H9 (cell line): Measurements from ENCODE around the gene UNC5C. TPM values are rescaled to one million over a fixed set of nuclear protein-coding genes. Genes with fewer than 3 reads are reported as not detected.

Experiments used
- DNase-seq: peaks from one replicate; pipeline ENCODE4 v3.0.0-alpha.2; 2017
- H2AFZ ChIP-seq: one replicate; pipeline ENCODE4 v1.6.1; 2013; ENCODE audit warnings: mild to moderate bottlenecking, low read length, control low read depth, moderate library complexity
- H2AK5ac ChIP-seq: 2 replicates; pipeline ENCODE4 v1.6.1; 2013; ENCODE audit warnings: low read length, control low read depth, mixed read lengths; ENCODE audit not compliant: insufficient read length
- H2BK120ac ChIP-seq: one replicate; pipeline ENCODE4 v1.6.1; 2013; ENCODE audit warnings: low read depth, mild to moderate bottlenecking, low read length, control low read depth, inconsistent platforms; ENCODE audit not compliant: poor library complexity, severe bottlenecking
- H2BK12ac ChIP-seq: 2 replicates; pipeline ENCODE4 v1.6.1; 2013; ENCODE audit warnings: low read length, control low read depth, mixed read lengths, low read depth; ENCODE audit not compliant: insufficient read length
- H2BK15ac ChIP-seq: 2 replicates; pipeline ENCODE4 v1.6.1; 2013; ENCODE audit warnings: low read depth, low read length, control low read depth
- H2BK20ac ChIP-seq: one replicate; pipeline ENCODE4 v1.6.1; 2013; ENCODE audit warnings: low read depth, mild to moderate bottlenecking, low read length, control low read depth, inconsistent platforms; ENCODE audit not compliant: poor library complexity, severe bottlenecking
- H2BK5ac ChIP-seq: 2 replicates; pipeline ENCODE4 v1.6.1; 2013; ENCODE audit warnings: low read length, control low read depth, mixed read lengths; ENCODE audit not compliant: insufficient read length
- H3K14ac ChIP-seq: 2 replicates; pipeline ENCODE4 v1.6.1; 2013; ENCODE audit warnings: low read length, control low read depth; ENCODE audit not compliant: insufficient read depth
- H3K18ac ChIP-seq: 2 replicates; pipeline ENCODE4 v1.6.1; 2013; ENCODE audit warnings: low read depth, mild to moderate bottlenecking, mixed read lengths, low read length, control low read depth; ENCODE audit not compliant: insufficient read length
- H3K23ac ChIP-seq: 2 replicates; pipeline ENCODE4 v1.6.1; 2013; ENCODE audit warnings: low read length, control low read depth, mixed read lengths, low read depth; ENCODE audit not compliant: insufficient read length
- H3K23me2 ChIP-seq: 2 replicates; pipeline ENCODE4 v1.6.1; 2013; ENCODE audit warnings: low read depth, mild to moderate bottlenecking, mixed read lengths, low read length, control low read depth; ENCODE audit not compliant: insufficient read length, poor library complexity, severe bottlenecking
- H3K27ac ChIP-seq: 2 replicates; pipeline ENCODE4 v1.5.1; 2013; ENCODE audit warnings: low read length, control low read depth, mixed read lengths, low read depth; ENCODE audit not compliant: insufficient read length
- H3K27me3 ChIP-seq: 2 replicates; pipeline ENCODE4 v1.6.1; 2013; ENCODE audit warnings: low read length, control low read depth, inconsistent platforms; ENCODE audit not compliant: insufficient read depth
- H3K4ac ChIP-seq: 2 replicates; pipeline ENCODE4 v1.6.1; 2013; ENCODE audit warnings: low read depth, mild to moderate bottlenecking, control low read depth, inconsistent platforms, low read length, moderate library complexity
- H3K4me1 ChIP-seq: 2 replicates; pipeline ENCODE4 v1.6.1; 2013; ENCODE audit warnings: low read length, control low read depth, inconsistent platforms; ENCODE audit not compliant: insufficient read depth
- H3K4me2 ChIP-seq: 2 replicates; pipeline ENCODE4 v1.6.1; 2013; ENCODE audit warnings: low read length, control low read depth, mixed read lengths; ENCODE audit not compliant: insufficient read length, insufficient read depth
- H3K56ac ChIP-seq: 2 replicates; pipeline ENCODE4 v1.6.1; 2013; ENCODE audit warnings: low read depth, mild to moderate bottlenecking, mixed read lengths, low read length, control low read depth; ENCODE audit not compliant: insufficient read length
- H3K79me1 ChIP-seq: 2 replicates; pipeline ENCODE4 v1.6.1; 2013; ENCODE audit warnings: low read depth, mild to moderate bottlenecking, moderate library complexity, low read length, control low read depth, inconsistent platforms; ENCODE audit not compliant: insufficient read depth, poor library complexity, severe bottlenecking
- H3K79me2 ChIP-seq: 2 replicates; pipeline ENCODE4 v1.6.1; 2013; ENCODE audit warnings: low read length, control low read depth, inconsistent platforms; ENCODE audit not compliant: insufficient read depth
- H3K9ac ChIP-seq: 2 replicates; pipeline ENCODE4 v1.6.1; 2013; ENCODE audit warnings: low read length, control low read depth, mixed read lengths; ENCODE audit not compliant: insufficient read length; ENCODE audit errors: extremely low read depth
- H3K9me3 ChIP-seq: one replicate; pipeline ENCODE4 v1.6.1; 2013; ENCODE audit warnings: low read depth, low read length, inconsistent platforms; ENCODE audit not compliant: control insufficient read depth
- H3T11ph ChIP-seq: one replicate; pipeline ENCODE4 v1.6.1; 2013; ENCODE audit warnings: mild to moderate bottlenecking, low read length, control low read depth, inconsistent platforms
- H4K20me1 ChIP-seq: one replicate; pipeline ENCODE4 v1.6.1; 2013; ENCODE audit not compliant: control insufficient read depth, insufficient read length, insufficient read depth
- H4K5ac ChIP-seq: 2 replicates; pipeline ENCODE4 v1.6.1; 2013; ENCODE audit warnings: low read depth, mild to moderate bottlenecking, mixed read lengths, low read length, control low read depth; ENCODE audit not compliant: insufficient read length
- H4K8ac ChIP-seq: replicated peaks from 2 replicates; pipeline ENCODE4 v1.6.1; 2013; ENCODE audit warnings: low read length, control low read depth, mixed read lengths, low read depth; ENCODE audit not compliant: insufficient read length
- H4K91ac ChIP-seq: 2 replicates; pipeline ENCODE4 v1.6.1; 2013; ENCODE audit warnings: low read depth, mild to moderate bottlenecking, moderate library complexity, mixed read lengths, low read length, control low read depth; ENCODE audit not compliant: insufficient read length
- H3K27ac Mint-ChIP-seq, 3 experiments: 2 replicates in 2 of 3; 3 replicates in 1 of 3; pipeline ENCODE4 v1.8.0; 2020 to 2021; ENCODE audit warnings: mixed read lengths in 3 of 3, mild to moderate bottlenecking in 1 of 3, moderate library complexity in 1 of 3
- H3K27me3 Mint-ChIP-seq: 2 replicates; pipeline ENCODE4 v1.8.0; 2021; ENCODE audit warnings: low read depth, mild to moderate bottlenecking, moderate library complexity, mixed read lengths
- H3K36me3 Mint-ChIP-seq, 3 experiments: 2 replicates in 2 of 3; 3 replicates in 1 of 3; pipeline ENCODE4 v1.8.0; 2020 to 2021; ENCODE audit warnings: low read depth in 3 of 3, mixed read lengths in 3 of 3; ENCODE audit not compliant: insufficient read depth in 1 of 3
- H3K4me1 Mint-ChIP-seq, 2 experiments: 2 replicates each; pipeline ENCODE4 v1.8.0; 2020; ENCODE audit warnings: mixed read lengths in 2 of 2
- H3K4me3 Mint-ChIP-seq, 2 experiments: 2 replicates in 1 of 2; 3 replicates in 1 of 2; pipeline ENCODE4 v1.8.0; 2020 to 2021; ENCODE audit warnings: mild to moderate bottlenecking in 2 of 2, mixed read lengths in 2 of 2, moderate library complexity in 1 of 2
- H3K9me3 Mint-ChIP-seq, 2 experiments: 2 replicates in 1 of 2; 3 replicates in 1 of 2; pipeline ENCODE4 v1.8.0; 2020; ENCODE audit warnings: mild to moderate bottlenecking in 2 of 2, mixed read lengths in 2 of 2, moderate library complexity in 1 of 2
- WGBS: extraction: QIAGEN DNeasy Blood & Tissue Kit; methylation state at CpG from one replicate; pipeline ENCODE4 v1.1.7; 2013; ENCODE audit warnings: missing lambda C conversion rate, low lambda C conversion rate, mixed read lengths; ENCODE audit not compliant: insufficient read length; ENCODE audit errors: extremely low coverage; 5-methylcytosine and 5-hydroxymethylcytosine counted together
- total RNA-seq: library from RNA; stranded (reverse); gene quantifications from 2 replicates; pipeline ENCODE4 v1.2.1, GENCODE V29; 2021
- TF ChIP-seq, protein P1 (sequence below): fragments of 200-600 bp; sonication (generic); conservative IDR thresholded peaks from 3 replicates; pipeline ENCODE4 v1.8.0; 2021; ENCODE audit warnings: antibody characterized with exemption, mild to moderate bottlenecking

Gene UNC5C
- total RNA-seq, 1 experiment from 2014 or later, result not detected

DNA sequence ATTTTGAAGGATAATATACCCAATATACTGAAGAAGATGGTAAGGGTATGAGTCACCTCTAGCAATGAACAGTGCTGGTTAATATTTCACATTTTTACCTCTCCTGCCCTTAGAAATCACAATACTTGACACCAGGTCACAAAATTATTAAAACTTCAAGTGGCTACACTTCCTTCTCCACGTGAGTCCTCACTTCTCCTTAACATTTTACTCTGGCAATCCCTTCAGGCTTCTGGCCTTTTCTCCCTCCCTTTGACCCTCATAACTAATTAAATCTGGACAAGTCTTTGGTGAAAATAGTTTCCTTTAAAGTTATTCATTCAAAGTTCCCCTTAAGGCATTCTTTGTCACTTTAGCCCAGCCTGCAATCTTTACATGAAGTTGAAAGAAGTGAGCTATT lies 190.4 kb downstream of the UNC5C start:
- Histone ChIP-seq H3K18ac (no peak overlapping the region), H3K9ac (no peak overlapping the region), H2BK120ac (no peak overlapping the region), H3K27ac (no peak overlapping the region), H4K91ac (no peak overlapping the region), H3K14ac (no peak overlapping the region), H4K8ac (no peak overlapping the region), H2BK12ac (no peak overlapping the region), H2AK5ac (no peak overlapping the region), H4K5ac (no peak overlapping the region), H4K20me1 (no peaks in the 10 kb centered on the region), H3K4me1 (no peaks in the 10 kb centered on the region), H3K79me2 (no peaks in the 10 kb centered on the region), H3K4me2 (no peak overlapping the region), H2BK20ac (no peak overlapping the region), H3K79me1 (no peaks in the 10 kb centered on the region), H2BK5ac (no peak overlapping the region), H3K23me2 (no peaks in the 10 kb centered on the region), H3K27me3 (no peaks in the 10 kb centered on the region), H3T11ph (no peak overlapping the region), H3K4ac (no peak overlapping the region), H3K23ac (no peak overlapping the region), H3K56ac (no peak overlapping the region), H2AFZ (no peak overlapping the region), H3K9me3 (no peaks in the 10 kb centered on the region), H2BK15ac (no peak overlapping the region)
- TF ChIP-seq, protein P1, sequence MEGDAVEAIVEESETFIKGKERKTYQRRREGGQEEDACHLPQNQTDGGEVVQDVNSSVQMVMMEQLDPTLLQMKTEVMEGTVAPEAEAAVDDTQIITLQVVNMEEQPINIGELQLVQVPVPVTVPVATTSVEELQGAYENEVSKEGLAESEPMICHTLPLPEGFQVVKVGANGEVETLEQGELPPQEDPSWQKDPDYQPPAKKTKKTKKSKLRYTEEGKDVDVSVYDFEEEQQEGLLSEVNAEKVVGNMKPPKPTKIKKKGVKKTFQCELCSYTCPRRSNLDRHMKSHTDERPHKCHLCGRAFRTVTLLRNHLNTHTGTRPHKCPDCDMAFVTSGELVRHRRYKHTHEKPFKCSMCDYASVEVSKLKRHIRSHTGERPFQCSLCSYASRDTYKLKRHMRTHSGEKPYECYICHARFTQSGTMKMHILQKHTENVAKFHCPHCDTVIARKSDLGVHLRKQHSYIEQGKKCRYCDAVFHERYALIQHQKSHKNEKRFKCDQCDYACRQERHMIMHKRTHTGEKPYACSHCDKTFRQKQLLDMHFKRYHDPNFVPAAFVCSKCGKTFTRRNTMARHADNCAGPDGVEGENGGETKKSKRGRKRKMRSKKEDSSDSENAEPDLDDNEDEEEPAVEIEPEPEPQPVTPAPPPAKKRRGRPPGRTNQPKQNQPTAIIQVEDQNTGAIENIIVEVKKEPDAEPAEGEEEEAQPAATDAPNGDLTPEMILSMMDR, result no peak
- H3K36me3 Mint-ChIP-seq, result no peaks in the 10 kb centered on the region
- H3K9me3 Mint-ChIP-seq, result no peaks in the 10 kb centered on the region
- WGBS, result no CpG with 5 or more reads among the region's 1 CpG
- H3K27me3 Mint-ChIP-seq, result no peaks in the 10 kb centered on the region
- DNase-seq, result no peak
- peaks cover 5% of the 10 kb centered on the region in 2 experiments for H3K4me1 Mint-ChIP-seq
- no peak overlapping the region for H3K27ac Mint-ChIP-seq
- no peak overlapping the region for H3K4me3 Mint-ChIP-seq
